ENCODE results near the gene DOCK11. TPM values are rescaled to one million over a fixed set of nuclear protein-coding genes. Genes with fewer than 3 reads are reported as not detected.

Gene DOCK11
- total and polyA plus RNA-seq, 2 donors (not counting 1 experiment from before 2014, with no cell fraction given), result 31.0 to 83.5 TPM

DNA sequence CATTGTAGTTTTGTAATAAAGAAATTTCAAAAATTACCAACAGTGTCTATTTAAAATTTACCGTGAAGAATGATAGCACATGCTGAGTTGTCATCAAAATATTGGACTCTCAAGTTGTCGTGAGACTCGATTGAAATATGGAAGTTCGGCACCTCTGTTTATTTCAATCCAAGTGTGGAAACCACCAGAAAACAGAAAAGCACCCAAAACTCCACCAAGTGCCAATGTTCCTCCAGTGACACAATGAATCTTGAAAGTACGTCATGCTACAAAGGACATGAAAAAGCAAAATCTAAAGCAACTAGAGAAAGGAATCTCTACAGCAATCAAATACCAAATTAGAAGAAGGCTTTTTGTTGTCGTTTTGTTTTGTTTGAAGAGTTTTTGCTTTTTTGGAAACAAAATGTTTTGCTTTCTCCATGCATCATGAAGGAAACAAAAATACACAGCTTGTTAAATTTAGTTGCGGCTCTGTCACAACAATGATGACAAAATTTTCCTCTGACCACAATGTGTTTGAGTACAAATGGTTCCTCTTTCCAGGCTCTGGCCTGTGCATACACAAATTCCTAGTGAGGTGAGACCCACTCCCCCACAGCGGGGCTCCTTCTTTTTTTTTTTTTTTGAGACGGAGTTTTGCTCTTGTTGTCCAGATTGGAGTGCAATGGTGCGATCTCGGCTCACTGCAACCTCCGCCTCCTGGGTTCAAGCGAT is 222.2 kb downstream of the DOCK11 start:
- TF ChIP-seq, protein P1, sequence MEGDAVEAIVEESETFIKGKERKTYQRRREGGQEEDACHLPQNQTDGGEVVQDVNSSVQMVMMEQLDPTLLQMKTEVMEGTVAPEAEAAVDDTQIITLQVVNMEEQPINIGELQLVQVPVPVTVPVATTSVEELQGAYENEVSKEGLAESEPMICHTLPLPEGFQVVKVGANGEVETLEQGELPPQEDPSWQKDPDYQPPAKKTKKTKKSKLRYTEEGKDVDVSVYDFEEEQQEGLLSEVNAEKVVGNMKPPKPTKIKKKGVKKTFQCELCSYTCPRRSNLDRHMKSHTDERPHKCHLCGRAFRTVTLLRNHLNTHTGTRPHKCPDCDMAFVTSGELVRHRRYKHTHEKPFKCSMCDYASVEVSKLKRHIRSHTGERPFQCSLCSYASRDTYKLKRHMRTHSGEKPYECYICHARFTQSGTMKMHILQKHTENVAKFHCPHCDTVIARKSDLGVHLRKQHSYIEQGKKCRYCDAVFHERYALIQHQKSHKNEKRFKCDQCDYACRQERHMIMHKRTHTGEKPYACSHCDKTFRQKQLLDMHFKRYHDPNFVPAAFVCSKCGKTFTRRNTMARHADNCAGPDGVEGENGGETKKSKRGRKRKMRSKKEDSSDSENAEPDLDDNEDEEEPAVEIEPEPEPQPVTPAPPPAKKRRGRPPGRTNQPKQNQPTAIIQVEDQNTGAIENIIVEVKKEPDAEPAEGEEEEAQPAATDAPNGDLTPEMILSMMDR (IDR thresholded peaks at IDR 0.05), result no peak
- no peak for TF ChIP-seq EZH2 (IDR thresholded peaks at IDR 0.05; ENCODE audit: borderline replicate concordance, insufficient read depth, low read depth, low read length, poor library complexity, severe bottlenecking)
- H3K9me3 ChIP-seq (ENCODE audit: control extremely low read depth in 1 of 3, control insufficient read depth in 2 of 3, insufficient read depth in 1 of 3, low read length in 2 of 3), result no peaks in the 10 kb centered on the region
- ATAC-seq (ENCODE audit: low read depth) (peak; percentile 63), DNase-seq (peak; percentile 79)
- H3K4me1 ChIP-seq (ENCODE audit: control insufficient read depth in 2 of 2, insufficient read depth in 2 of 2, low read length in 2 of 2), result peaks cover 45 to 47% of the 10 kb centered on the region in 2 donors
- peak overlapping the region; percentile 23 for H3K9ac ChIP-seq (ENCODE audit: low read length)
- H3K4me3 ChIP-seq (ENCODE audit: control extremely low read depth in 1 of 5, extremely low read depth in 1 of 5, insufficient read depth in 1 of 5, low read depth in 2 of 5, low read length in 4 of 5), result no peak overlapping the region
- no peaks in the 10 kb centered on the region for H3K27me3 Mint-ChIP-seq
- H3K4me3 Mint-ChIP-seq, result peak overlapping the region; percentile 39
- peak overlapping the region; percentile 81 for H3K27ac Mint-ChIP-seq
- H3K9me3 Mint-ChIP-seq (ENCODE audit: insufficient read depth), result no peaks in the 10 kb centered on the region
- ChIA-PET POLR2A (interaction anchor here (0.7 kb wide), 1 partner anchor 11 kb away, joined by 5 read pairs; no protein-coding TSS in a partner anchor), CTCF (interaction anchor here (0.8 kb wide), 1 partner anchor 14 kb away, joined by 3 read pairs; no protein-coding TSS in a partner anchor)
- peak overlapping the region; percentile 59 for H3K4me2 ChIP-seq (replicated peaks; ENCODE audit: low read depth, low read length, poor library complexity, severe bottlenecking)
- H3K79me2 ChIP-seq (ENCODE audit: control insufficient read depth, insufficient read depth, low read length), result no peaks in the 10 kb centered on the region
- no peaks in the 10 kb centered on the region for H3K27me3 ChIP-seq (replicated peaks in 1 of 4; ENCODE audit: control extremely low read depth in 1 of 4, control insufficient read depth in 3 of 4, insufficient read depth in 4 of 4, low read length in 3 of 4)
- no peak overlapping the region for H2AFZ ChIP-seq (ENCODE audit: insufficient read depth, low read depth, low read length, poor library complexity, severe bottlenecking)
- intact Hi-C loops (cut with micrococcal nuclease), result no loop called here
- no CpG with 5 or more reads among the region's 13 CpGs for WGBS (ENCODE audit: insufficient coverage)
- no peaks in the 10 kb centered on the region for H3K36me3 ChIP-seq (replicated peaks in 1 of 2; ENCODE audit: control extremely low read depth in 1 of 2, control insufficient read depth in 1 of 2, extremely low read depth in 1 of 2, insufficient read depth in 2 of 2, low read length in 1 of 2)
- H4K20me1 ChIP-seq (ENCODE audit: control insufficient read depth, insufficient read depth, low read length, poor library complexity, severe bottlenecking), result no peaks in the 10 kb centered on the region
- peaks cover 53% of the 10 kb centered on the region for H3K4me1 Mint-ChIP-seq
- H3K27ac ChIP-seq (ENCODE audit: low read length in 2 of 2), result peak overlapping the region; percentile 84

DNA sequence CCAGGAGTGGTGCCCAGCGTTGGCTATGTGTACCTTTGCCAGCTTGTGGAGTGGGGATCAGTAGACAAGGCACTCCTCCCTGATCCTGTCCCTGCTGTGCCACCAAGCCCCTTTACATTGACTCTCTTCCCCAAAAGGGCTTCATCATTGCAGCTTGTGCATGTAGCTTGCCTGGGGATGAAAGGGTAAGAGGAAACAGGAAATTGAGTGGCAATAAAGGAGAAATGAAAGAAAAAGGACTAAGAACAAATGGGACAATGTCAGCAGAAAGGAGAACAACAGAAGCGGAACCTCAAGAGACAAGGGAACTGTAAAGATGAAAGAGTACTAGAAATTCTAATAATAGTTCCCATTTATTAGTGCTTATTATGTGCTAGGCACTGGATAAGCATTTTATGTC is 223.1 kb downstream of the DOCK11 start:
- Histone ChIP-seq H3K4me2 (replicated peaks; ENCODE audit: low read depth, low read length, poor library complexity, severe bottlenecking) (peak overlapping the region; percentile 59), H3K9me3 (ENCODE audit: control extremely low read depth in 1 of 3, control insufficient read depth in 2 of 3, insufficient read depth in 1 of 3, low read length in 2 of 3) (no peaks in the 10 kb centered on the region), H3K4me1 (ENCODE audit: control insufficient read depth in 2 of 2, insufficient read depth in 2 of 2, low read length in 2 of 2) (peaks cover 54 to 56% of the 10 kb centered on the region in 2 donors), H3K79me2 (ENCODE audit: control insufficient read depth, insufficient read depth, low read length) (no peaks in the 10 kb centered on the region), H3K9ac (ENCODE audit: low read length) (peak overlapping the region; percentile 23), H3K36me3 (replicated peaks in 1 of 2; ENCODE audit: control extremely low read depth in 1 of 2, control insufficient read depth in 1 of 2, extremely low read depth in 1 of 2, insufficient read depth in 2 of 2, low read length in 1 of 2) (no peaks in the 10 kb centered on the region), H3K4me3 (ENCODE audit: control extremely low read depth in 1 of 5, extremely low read depth in 1 of 5, insufficient read depth in 1 of 5, low read depth in 2 of 5, low read length in 4 of 5) (peak overlapping the region in 1 of 5 experiments; percentile 32), H3K27me3 (replicated peaks in 1 of 4; ENCODE audit: control extremely low read depth in 1 of 4, control insufficient read depth in 3 of 4, insufficient read depth in 4 of 4, low read length in 3 of 4) (no peaks in the 10 kb centered on the region), H2AFZ (ENCODE audit: insufficient read depth, low read depth, low read length, poor library complexity, severe bottlenecking) (no peak overlapping the region), H4K20me1 (ENCODE audit: control insufficient read depth, insufficient read depth, low read length, poor library complexity, severe bottlenecking) (no peaks in the 10 kb centered on the region), H3K27ac (ENCODE audit: low read length in 2 of 2) (peak overlapping the region; percentile 84)
- Mint-ChIP-seq H3K4me3 (peak overlapping the region; percentile 73), H3K9me3 (ENCODE audit: insufficient read depth) (no peaks in the 10 kb centered on the region), H3K27ac (peak overlapping the region; percentile 81), H3K4me1 (peaks cover 62% of the 10 kb centered on the region), H3K27me3 (no peaks in the 10 kb centered on the region)
- DNase-seq (peak; percentile 67), ATAC-seq (ENCODE audit: low read depth) (peak; percentile 39)
- intact Hi-C loops (cut with micrococcal nuclease), result no loop called here
- ChIA-PET CTCF (interaction anchor here (0.8 kb wide), 1 partner anchor 15 kb away, joined by 3 read pairs; no protein-coding TSS in a partner anchor), POLR2A (interaction anchor here (0.7 kb wide), 1 partner anchor 10 kb away, joined by 5 read pairs; no protein-coding TSS in a partner anchor)
- TF ChIP-seq EZH2 (IDR thresholded peaks at IDR 0.05; ENCODE audit: borderline replicate concordance, insufficient read depth, low read depth, low read length, poor library complexity, severe bottlenecking), result no peak
- TF ChIP-seq, protein P1 (IDR thresholded peaks at IDR 0.05), result no peak
- no CpG with 5 or more reads among the region's 2 CpGs for WGBS (ENCODE audit: insufficient coverage)
